ENCODE measurements around the gene CDC26.

- TF ChIP-seq CTCF (IDR thresholded peaks at IDR 0.05): no peak
- no peak for TF ChIP-seq POLR2A (IDR thresholded peaks at IDR 0.05)
Measured at GRCh38 chr9:113301548-113301947, 26.2 kb upstream of the CDC26 start.

Data from prostate gland (tissue), 2 donors.